Esophagus squamous epithelium (tissue), 5 donors: ENCODE measurements around the gene SH3BP2. TPM values are rescaled to one million over a fixed set of nuclear protein-coding genes. Genes with fewer than 3 reads are reported as not detected.
A peak's percentile ranks its signal among the peaks of the same experiment; 100 is the strongest.

Source experiments
- DNase-seq: peaks from one replicate; lab custom pipeline; 2025; lab: John Stamatoyannopoulos, UW
- H3K27ac ChIP-seq, 4 donors: fragments of 200-600 bp; sonication (generic); one replicate each; pipeline ENCODE4 v1.5.1; 2016 to 2019; ENCODE audit warnings: mild to moderate bottlenecking in 1 of 4
- H3K27me3 ChIP-seq, 4 donors: fragments of 200-600 bp; sonication (generic); 1 replicate in 3 of 4; 2 replicates in 1 of 4; pipeline versions ENCODE4 v1.5.1 to v1.6.0; 2017 to 2021; ENCODE audit warnings: antibody characterized with exemption in 1 of 4
- H3K36me3 ChIP-seq, 3 donors: fragments of 200-600 bp; sonication (generic); one replicate each; pipeline ENCODE4 v1.5.1; 2016 to 2019
- H3K4me1 ChIP-seq, 3 donors: fragments of 200-600 bp; sonication (generic); one replicate each; pipeline ENCODE4 v1.5.1; 2017 to 2019
- H3K4me3 ChIP-seq, 4 donors: fragments of 200-600 bp; sonication (generic); 1 replicate in 3 of 4; 2 replicates in 1 of 4; pipeline ENCODE4 v1.5.1; 2016 to 2019; ENCODE audit warnings: mild to moderate bottlenecking in 2 of 4, moderate library complexity in 1 of 4
- H3K9me3 ChIP-seq, 3 donors: fragments of 200-600 bp; sonication (generic); one replicate each; pipeline ENCODE4 v1.5.1; 2016 to 2019
- POLR2A ChIP-seq, 4 donors: fragments of 450-650 bp; IDR thresholded peaks; one replicate each; pipeline ENCODE4 v1.6.1; 2017; ENCODE audit warnings: antibody characterized with exemption in 4 of 4, mild to moderate bottlenecking in 4 of 4, moderate library complexity in 3 of 4
- WGBS, 2 donors: methylation state at CpG; one replicate each; pipeline ENCODE4 v1.1.5; 2018; 5-methylcytosine and 5-hydroxymethylcytosine counted together
- intact Hi-C: fragments of 100-400 bp; cut with DNase I; formaldehyde crosslinking; loops from one replicate; pipeline ENCODE4 v1.15.0; 2022
- total RNA-seq, 4 donors: library from RNA; depleted of rRNA; stranded (reverse); fragments of >200 nt; gene quantifications; one replicate each; pipeline ENCODE4 v1.1.0, GENCODE V29; 2016
- TF ChIP-seq, protein P1 (sequence below), 6 experiments: fragments of 450-650 bp in 4 of 6; fragments of 200-600 bp in 2 of 6; sonication (generic) in 2 of 6; IDR thresholded peaks; one replicate each; pipeline ENCODE4 v1.5.1; 2016 to 2019; ENCODE audit warnings: antibody characterized with exemption in 6 of 6, mild to moderate bottlenecking in 4 of 6, moderate library complexity in 4 of 6
- donor health status: DM: yes; HTN: yes; CAD: no.

Gene SH3BP2
- total RNA-seq, 4 donors from 2014 or later, result 13.5 to 36.8 (median 34.0) TPM

DNA sequence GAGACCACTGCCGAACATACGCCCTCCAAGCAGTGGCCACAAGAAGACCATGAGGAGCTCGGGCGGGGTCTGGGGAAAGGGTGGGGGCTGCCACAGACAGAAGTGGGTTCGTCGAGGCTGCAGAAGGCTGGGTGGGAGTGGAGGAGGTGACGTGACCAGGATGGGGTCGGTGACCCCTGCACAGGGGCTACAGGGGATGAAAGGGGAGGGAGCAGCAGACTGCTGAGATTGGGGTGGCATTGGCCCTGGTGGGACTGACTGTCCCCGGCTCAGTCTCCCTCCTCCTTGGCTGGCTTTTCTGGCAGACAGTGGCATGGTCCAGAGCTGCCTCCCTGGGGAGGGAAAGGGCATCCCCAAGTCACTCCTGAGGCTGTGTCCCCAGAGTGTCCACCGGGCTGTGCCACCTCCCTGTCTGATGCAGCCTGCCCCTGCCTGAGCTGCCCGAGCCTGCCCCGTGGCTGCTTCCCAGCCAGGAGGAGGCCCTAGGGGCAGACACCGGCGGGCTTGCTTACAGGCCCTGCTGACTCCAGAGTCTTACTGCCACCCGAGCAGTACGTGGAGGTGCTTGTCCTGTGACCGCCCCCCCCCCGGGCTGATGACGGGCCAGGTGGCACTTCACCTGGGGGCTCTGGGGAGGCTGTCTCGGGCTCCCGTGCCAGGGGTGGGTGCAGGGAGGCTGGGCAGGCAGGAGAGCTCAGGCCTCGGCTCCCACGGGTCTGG, 7.2 kb downstream of the SH3BP2 start:
- peak overlapping the region; percentile 76 to 89 (median 86) for H3K27ac ChIP-seq
- no peaks in the 10 kb centered on the region for H3K27me3 ChIP-seq
- no peaks in the 10 kb centered on the region for H3K9me3 ChIP-seq
- TF ChIP-seq, protein P1, sequence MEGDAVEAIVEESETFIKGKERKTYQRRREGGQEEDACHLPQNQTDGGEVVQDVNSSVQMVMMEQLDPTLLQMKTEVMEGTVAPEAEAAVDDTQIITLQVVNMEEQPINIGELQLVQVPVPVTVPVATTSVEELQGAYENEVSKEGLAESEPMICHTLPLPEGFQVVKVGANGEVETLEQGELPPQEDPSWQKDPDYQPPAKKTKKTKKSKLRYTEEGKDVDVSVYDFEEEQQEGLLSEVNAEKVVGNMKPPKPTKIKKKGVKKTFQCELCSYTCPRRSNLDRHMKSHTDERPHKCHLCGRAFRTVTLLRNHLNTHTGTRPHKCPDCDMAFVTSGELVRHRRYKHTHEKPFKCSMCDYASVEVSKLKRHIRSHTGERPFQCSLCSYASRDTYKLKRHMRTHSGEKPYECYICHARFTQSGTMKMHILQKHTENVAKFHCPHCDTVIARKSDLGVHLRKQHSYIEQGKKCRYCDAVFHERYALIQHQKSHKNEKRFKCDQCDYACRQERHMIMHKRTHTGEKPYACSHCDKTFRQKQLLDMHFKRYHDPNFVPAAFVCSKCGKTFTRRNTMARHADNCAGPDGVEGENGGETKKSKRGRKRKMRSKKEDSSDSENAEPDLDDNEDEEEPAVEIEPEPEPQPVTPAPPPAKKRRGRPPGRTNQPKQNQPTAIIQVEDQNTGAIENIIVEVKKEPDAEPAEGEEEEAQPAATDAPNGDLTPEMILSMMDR (IDR thresholded peaks at IDR 0.05), result no peak
- no peak for TF ChIP-seq POLR2A (IDR thresholded peaks at IDR 0.05)
- no peak for DNase-seq
- intact Hi-C loops, result no loop called here
- 56 to 69% methylated on average over 3 to 9 of the region's 23 CpGs for WGBS, 2 donors
- H3K4me1 ChIP-seq, result peaks cover 83 to 100% (median 98%) of the 10 kb centered on the region in 3 donors
- peak overlapping the region in 3 of 4 donors; percentile 24 to 52 (median 25) for H3K4me3 ChIP-seq
- no peaks in the 10 kb centered on the region for H3K36me3 ChIP-seq

DNA sequence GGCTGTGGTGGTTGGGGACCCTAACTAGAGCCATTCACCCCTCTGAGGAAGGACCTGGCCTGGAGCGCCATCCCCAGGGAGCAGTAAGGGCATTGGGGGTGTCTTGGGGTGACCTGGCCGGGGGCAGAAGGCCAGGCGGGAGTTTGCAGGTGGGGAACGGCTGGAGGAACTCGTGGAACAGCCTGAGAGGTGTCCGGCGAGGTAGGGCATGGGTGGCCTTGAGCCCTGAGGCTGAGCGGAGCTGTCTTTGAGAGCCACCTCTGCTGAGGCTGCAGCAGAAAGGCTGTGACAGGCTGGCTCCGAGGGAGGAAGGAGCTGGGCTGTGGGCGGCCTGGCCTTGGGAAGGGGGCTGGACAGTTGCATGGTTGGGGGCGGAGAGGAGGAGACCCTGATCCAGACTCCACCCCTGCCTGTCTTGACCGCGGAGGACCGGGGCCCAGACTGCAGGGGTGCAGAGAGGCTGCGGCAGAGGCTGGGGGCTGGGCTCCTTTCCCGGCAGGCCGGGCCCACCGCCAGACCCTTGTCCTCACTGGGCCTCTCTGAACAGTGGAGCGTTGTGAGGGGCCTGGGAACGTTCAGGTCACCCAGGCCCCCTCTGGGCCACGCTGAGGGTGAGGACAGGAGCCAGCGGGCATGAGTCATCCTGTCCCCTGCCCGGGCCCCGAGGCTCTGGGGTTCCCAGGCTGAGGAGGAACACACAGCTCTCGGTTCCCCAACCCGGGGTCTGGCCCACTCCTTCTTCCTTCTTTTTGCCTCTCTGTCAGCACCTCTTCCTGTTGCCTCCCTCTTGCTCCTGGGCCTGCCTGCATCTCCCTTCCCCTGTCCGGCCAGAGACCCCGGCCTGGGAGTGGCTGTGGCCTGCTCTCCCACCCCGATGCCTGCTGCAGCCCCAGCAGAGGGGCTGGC, 8.1 kb downstream of the SH3BP2 start:
- intact Hi-C loops, result no loop called here

DNA sequence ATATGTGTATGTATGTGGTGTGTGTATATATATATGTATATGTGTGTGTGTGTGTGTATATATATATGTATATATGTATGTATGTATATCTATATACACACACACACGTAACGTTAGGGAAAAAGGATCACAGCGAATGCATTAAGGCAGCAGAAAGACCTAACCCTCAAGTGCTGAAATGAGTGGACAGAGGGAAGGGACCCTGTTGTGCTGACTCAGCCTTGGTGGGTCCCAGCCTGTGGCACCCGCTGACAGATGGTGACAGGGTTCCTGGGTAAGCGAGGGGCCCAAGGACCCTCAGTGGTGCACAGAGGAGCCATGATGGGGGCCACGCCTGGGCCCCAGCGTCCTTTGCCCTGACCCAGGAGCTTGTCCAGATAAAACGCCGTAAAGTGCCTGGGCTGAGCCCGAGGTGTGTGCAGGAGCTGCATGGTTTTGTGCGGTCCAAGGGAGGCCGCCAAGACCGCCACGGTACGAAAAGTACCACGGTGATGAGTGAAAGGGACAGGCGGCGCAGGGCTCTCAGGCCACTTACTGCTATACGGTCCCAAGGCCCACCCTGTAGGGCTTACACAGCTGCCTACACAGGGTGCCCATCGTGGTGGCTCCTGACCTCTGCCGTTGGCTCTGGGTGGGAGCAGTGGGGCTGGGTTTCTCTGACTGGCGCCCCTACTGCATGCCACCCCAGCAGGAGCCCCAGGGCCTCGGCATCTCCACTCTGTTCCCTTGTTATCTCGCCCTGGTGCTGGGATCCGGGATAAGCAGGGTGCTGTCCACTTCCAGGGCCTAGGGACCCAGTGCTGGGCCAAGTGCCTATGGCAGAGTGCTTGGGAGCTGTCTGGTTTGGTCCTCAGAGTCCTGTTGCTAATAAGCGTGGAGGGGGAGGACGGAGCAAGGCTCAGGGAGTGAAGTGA, 10.0 kb downstream of the SH3BP2 start:
- Histone ChIP-seq H3K4me3 (no peak overlapping the region), H3K9me3 (no peaks in the 10 kb centered on the region), H3K27me3 (no peaks in the 10 kb centered on the region), H3K4me1 (peaks cover 82 to 100% (median 98%) of the 10 kb centered on the region in 3 donors), H3K36me3 (no peaks in the 10 kb centered on the region), H3K27ac (peak overlapping the region in 3 of 4 donors; percentile 28 to 91 (median 52))
- WGBS, 2 donors, result 90 to 93% methylated on average over 11 to 18 of the region's 27 CpGs
- no peak for TF ChIP-seq POLR2A (IDR thresholded peaks at IDR 0.05)
- TF ChIP-seq, protein P1 (IDR thresholded peaks at IDR 0.05), result no peak
- no peak for DNase-seq
- intact Hi-C loops, result no loop called here

More for the DNA sequence above, 8.1 kb downstream of the SH3BP2 start:
- 28 to 30% methylated on average over 10 to 13 of the region's 29 CpGs for WGBS, 2 donors
- Histone ChIP-seq H3K27me3 (no peaks in the 10 kb centered on the region), H3K9me3 (no peaks in the 10 kb centered on the region), H3K4me3 (peak overlapping the region in 3 of 4 donors; percentile 24 to 52 (median 25)), H3K27ac (peak overlapping the region; percentile 76 to 89 (median 86)), H3K36me3 (no peaks in the 10 kb centered on the region), H3K4me1 (peaks cover 83 to 100% (median 98%) of the 10 kb centered on the region in 3 donors)
- TF ChIP-seq POLR2A (IDR thresholded peaks at IDR 0.05), result no peak
- TF ChIP-seq, protein P1 (IDR thresholded peaks at IDR 0.05), result no peak
- DNase-seq, result no peak

DNA sequence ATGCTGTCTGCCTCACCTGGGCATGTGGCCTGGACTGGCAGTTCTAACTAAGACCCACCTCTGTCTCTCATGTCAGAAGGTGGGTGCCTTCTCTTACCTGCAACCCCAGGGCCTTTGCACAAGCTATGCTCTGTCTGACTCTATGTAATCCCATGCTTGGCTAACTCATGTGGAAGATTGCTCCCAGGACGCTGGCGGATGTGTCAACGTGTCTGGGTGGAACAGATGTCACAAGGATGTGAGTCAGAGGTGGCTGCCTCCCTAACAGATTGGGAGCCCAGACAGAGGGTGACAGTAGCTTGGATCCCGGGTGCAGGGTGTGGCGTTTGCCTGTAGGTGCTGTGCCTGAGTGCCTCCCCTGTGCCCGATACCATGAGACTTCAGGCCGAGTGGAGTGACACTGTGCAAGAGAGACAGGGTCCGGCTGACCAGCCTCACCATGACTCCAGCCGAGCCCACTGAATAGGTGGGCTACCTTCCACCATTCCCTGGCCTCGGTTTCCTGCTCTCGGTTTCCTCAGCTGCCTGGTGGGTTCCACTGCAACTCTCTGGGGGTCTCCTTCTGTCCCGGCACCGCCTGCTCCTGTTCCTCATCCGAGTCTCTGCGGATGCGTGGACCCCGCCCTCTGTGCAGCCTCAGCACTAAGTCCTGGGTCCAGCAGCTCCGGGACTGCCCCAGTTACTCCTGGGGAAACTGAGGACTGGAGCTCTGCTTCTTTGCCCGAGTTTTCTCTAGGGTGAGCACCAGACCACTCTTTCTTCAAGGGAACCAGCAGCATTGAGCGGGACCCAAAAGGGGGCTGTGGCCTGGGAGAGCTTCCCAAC, 11.0 kb downstream of the SH3BP2 start:
- H3K36me3 ChIP-seq, result no peaks in the 10 kb centered on the region
- H3K27me3 ChIP-seq, result no peaks in the 10 kb centered on the region
- no peak overlapping the region for H3K4me3 ChIP-seq
- intact Hi-C loops, result no loop called here
- H3K9me3 ChIP-seq, result no peaks in the 10 kb centered on the region
- DNase-seq, result no peak
- peak overlapping the region; percentile 50 to 91 (median 62) for H3K27ac ChIP-seq
- TF ChIP-seq, protein P1 (IDR thresholded peaks at IDR 0.05), result peak in 1 of 6 experiments; percentile 35
- peak in 1 of 4 donors; percentile 18 for TF ChIP-seq POLR2A (IDR thresholded peaks at IDR 0.05)
- H3K4me1 ChIP-seq, result peaks cover 72 to 97% (median 91%) of the 10 kb centered on the region in 3 donors
- 12 to 83% methylated on average over 3 to 15 of the region's 20 CpGs for WGBS, 2 donors
